Activated CD4-positive, alpha-beta memory T cell treated with anti-CD3 and anti-CD28 coated beads, Interleukin-2, amount 10 ng/mL, durations not matched to agents 7 days and 5 days (primary cell): Measurements from ENCODE around the gene FANCI. TPM values are rescaled to one million over a fixed set of nuclear protein-coding genes. Genes with fewer than 3 reads are reported as not detected.
A peak's percentile ranks its signal among the peaks of the same experiment; 100 is the strongest.

ENCODE experiments used
- CTCF ChIA-PET: fragments of 350-600 bp; sonication (Branson Sonifier 250); formaldehyde crosslinking; loops from one replicate; lab custom pipeline; 2021; ENCODE audit warnings: antibody characterized with exemption, inconsistent platforms; lab: Charles Lee
- POLR2A ChIA-PET: fragments of 350-600 bp; sonication (Branson Sonifier 250); formaldehyde crosslinking; loops from one replicate; lab custom pipeline; 2021; ENCODE audit warnings: antibody characterized with exemption; lab: Charles Lee
- DNase-seq: peaks from one replicate; pipeline ENCODE4 v3.0.0-alpha.2; 2020
- H3K27ac Mint-ChIP-seq: one replicate; pipeline ENCODE4 v1.8.0; 2021; ENCODE audit warnings: mild to moderate bottlenecking, mixed read lengths
- H3K27me3 Mint-ChIP-seq: one replicate; pipeline ENCODE4 v1.8.0; 2021; ENCODE audit warnings: mixed read lengths
- H3K36me3 Mint-ChIP-seq: one replicate; pipeline ENCODE4 v1.8.0; 2021; ENCODE audit warnings: low read depth, mixed read lengths
- H3K4me1 Mint-ChIP-seq: one replicate; pipeline ENCODE4 v1.8.0; 2021; ENCODE audit warnings: mixed read lengths
- H3K4me3 Mint-ChIP-seq: one replicate; pipeline ENCODE4 v1.8.0; 2021; ENCODE audit warnings: mild to moderate bottlenecking, mixed read lengths
- H3K9me3 Mint-ChIP-seq: one replicate; pipeline ENCODE4 v1.8.0; 2021; ENCODE audit warnings: mixed read lengths
- total RNA-seq, 2 experiments: library from RNA; stranded (reverse); gene quantifications; one replicate each; pipeline ENCODE4 v1.2.3, GENCODE V29; 2021

The FANCI gene
- total RNA-seq, 2 experiments from 2014 or later = 196 TPM

DNA sequence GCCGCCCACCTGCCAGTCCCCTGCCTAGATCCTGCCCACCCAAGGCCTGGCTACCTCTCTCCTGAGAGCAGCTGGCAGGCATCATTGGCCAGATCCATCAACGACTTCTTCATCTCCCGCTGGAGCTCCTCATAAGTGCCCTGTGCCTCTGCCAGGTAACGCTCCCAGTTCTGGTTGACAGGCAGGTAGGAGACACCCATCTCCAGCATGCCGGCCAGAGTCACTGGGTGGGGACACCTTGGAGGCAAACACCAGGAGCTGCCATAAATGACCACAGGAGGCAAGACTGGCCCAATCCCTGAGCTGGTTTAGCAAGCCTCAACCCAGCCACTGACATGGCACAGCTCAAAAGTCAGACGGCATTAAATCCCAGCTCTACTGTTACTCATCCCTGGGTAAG lies 83.3 kb downstream of the FANCI start:
- no peak for DNase-seq
- Mint-ChIP-seq H3K4me1 (peaks cover 42% of the 10 kb centered on the region), H3K9me3 (no peaks in the 10 kb centered on the region), H3K27me3 (no peaks in the 10 kb centered on the region), H3K36me3 (peaks cover 93% of the 10 kb centered on the region), H3K4me3 (no peak overlapping the region), H3K27ac (no peak overlapping the region)
- CTCF ChIA-PET = interaction anchor here (1.1 to 1.8 kb wide), 2 partner anchors 8 to 31 kb away, joined by 4 read pairs; no protein-coding TSS in a partner anchor
- POLR2A ChIA-PET = interaction anchor here (0.7 to 10.5 kb wide), 4 partner anchors 8 to 83 kb away, joined by 3 to 156 read pairs (median 4); partner anchors contain the start of gene POLG

- POLR2A ChIA-PET = interaction anchor here (1.7 to 10.5 kb wide), 4 partner anchors 10 to 84 kb away, joined by 7 to 156 read pairs (median 10); partner anchors contain the start of gene FANCI
- Mint-ChIP-seq H3K4me3 (no peak overlapping the region), H3K36me3 (peaks cover 89% of the 10 kb centered on the region), H3K27ac (peak overlapping the region; percentile 85), H3K9me3 (no peaks in the 10 kb centered on the region), H3K4me1 (peaks cover 48% of the 10 kb centered on the region), H3K27me3 (no peaks in the 10 kb centered on the region)
- DNase-seq = no peak
- CTCF ChIA-PET = interaction anchor here (1.0 to 3.8 kb wide), 5 partner anchors 8 to 122 kb away, joined by 3 to 18 read pairs (median 4); no protein-coding TSS in a partner anchor
These were observed 84.8 kb downstream of the FANCI start for GRCh38 chr15:89328398-89329254.

DNA sequence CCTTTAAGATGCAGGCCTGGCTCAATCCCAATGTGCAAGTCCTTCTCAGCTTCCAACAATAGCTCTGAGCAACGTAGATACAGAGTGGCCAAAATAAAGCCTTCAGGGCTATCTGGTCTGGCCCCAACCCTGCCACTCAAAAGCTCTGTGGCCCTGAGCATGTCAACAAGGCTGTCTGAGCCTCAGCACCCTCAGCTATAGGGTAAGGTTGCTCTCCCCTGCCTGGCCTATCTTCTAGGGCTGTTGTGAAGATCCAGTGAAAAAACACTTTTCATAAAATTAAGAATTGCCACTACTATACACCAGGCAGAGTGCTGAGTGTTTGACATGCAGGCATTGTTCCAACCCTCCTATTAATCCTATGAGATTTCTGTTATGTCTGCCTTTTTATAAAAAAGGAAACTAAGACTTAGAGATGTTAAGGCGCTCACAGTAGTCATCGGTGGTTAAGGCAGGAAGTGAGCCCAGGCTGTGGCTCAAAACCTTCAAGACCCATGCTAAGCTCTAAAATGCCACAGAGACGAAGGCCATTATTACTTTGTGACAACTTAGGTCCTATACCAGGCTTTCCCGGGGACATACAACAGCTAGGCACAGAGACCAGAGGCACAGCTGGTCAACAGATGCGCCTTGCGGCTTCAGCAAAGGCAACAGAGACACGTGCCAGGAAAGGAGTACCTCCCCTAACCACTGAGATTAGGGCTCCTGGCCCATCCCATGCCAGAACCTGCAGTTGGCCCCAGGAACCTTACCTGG lies 85.7 kb downstream of the FANCI start:
- POLR2A ChIA-PET = interaction anchor here (0.7 to 10.5 kb wide), 7 partner anchors 11 to 237 kb away, joined by 3 to 156 read pairs (median 7); partner anchors contain the start of gene FANCI
- Mint-ChIP-seq H3K27ac (peak overlapping the region; percentile 85), H3K4me1 (peaks cover 51% of the 10 kb centered on the region), H3K27me3 (no peaks in the 10 kb centered on the region), H3K36me3 (peaks cover 83% of the 10 kb centered on the region), H3K4me3 (peak overlapping the region; percentile 46), H3K9me3 (no peaks in the 10 kb centered on the region)
- DNase-seq = peak; percentile 72
- CTCF ChIA-PET = interaction anchor here (0.6 to 3.8 kb wide), 6 partner anchors 9 to 241 kb away, joined by 3 to 18 read pairs (median 4); partner anchors contain the start of gene ABHD2

DNA sequence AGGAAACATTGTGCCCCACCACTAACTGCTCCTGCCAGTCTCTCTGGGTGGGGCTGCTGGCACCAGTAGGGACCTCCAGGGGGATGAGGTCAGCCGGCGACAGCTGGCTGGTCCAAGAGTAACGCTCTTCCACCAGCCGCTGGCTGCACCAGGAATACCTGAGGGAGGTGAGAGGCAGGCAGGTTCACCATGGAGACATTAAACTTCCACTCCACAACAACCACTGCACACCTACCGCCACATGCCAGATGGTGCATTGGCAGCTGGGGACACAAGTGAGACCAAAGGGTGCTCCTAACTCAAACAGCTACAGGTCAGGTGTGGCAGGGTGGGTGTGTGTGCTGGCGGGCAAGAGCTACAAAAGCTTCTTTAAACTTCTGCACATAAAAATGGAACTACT lies 86.3 kb downstream of the FANCI start:
- no peaks in the 10 kb centered on the region for H3K9me3 Mint-ChIP-seq
- H3K36me3 Mint-ChIP-seq = peaks cover 82% of the 10 kb centered on the region
- peaks cover 55% of the 10 kb centered on the region for H3K4me1 Mint-ChIP-seq
- no peak for DNase-seq
- ChIA-PET POLR2A (interaction anchor here (0.8 to 10.5 kb wide), 6 partner anchors 12 to 127 kb away, joined by 3 to 156 read pairs (median 8); partner anchors contain the start of gene FANCI), CTCF (interaction anchor here (1.0 to 3.8 kb wide), 5 partner anchors 10 to 242 kb away, joined by 3 to 18 read pairs (median 4); partner anchors contain the start of gene ABHD2)
- H3K4me3 Mint-ChIP-seq = no peak overlapping the region
- peaks cover 4% of the 10 kb centered on the region for H3K27me3 Mint-ChIP-seq
- H3K27ac Mint-ChIP-seq = peak overlapping the region; percentile 85

- Mint-ChIP-seq H3K4me1 (peaks cover 62% of the 10 kb centered on the region), H3K27ac (peak overlapping the region; percentile 85), H3K36me3 (peaks cover 74% of the 10 kb centered on the region), H3K27me3 (peaks cover 4% of the 10 kb centered on the region), H3K4me3 (peak overlapping the region; percentile 52), H3K9me3 (no peaks in the 10 kb centered on the region)
- ChIA-PET CTCF (interaction anchor here (0.7 to 3.8 kb wide), 5 partner anchors 28 to 1685 kb away, joined by 3 to 18 read pairs (median 5); no protein-coding TSS in a partner anchor), POLR2A (interaction anchor here (0.8 to 10.5 kb wide), 4 partner anchors 13 to 128 kb away, joined by 3 to 156 read pairs (median 10); partner anchors contain the start of gene FANCI)
- no peak for DNase-seq
These were observed 87.3 kb downstream of the FANCI start for GRCh38 chr15:89330881-89331595.

- no peak for DNase-seq
- H3K27me3 Mint-ChIP-seq = peaks cover 4% of the 10 kb centered on the region
- POLR2A ChIA-PET = interaction anchor here (3.5 to 10.5 kb wide), 2 partner anchors 14 to 31 kb away, joined by 19 to 156 read pairs; no protein-coding TSS in a partner anchor
- peaks cover 65% of the 10 kb centered on the region for H3K4me1 Mint-ChIP-seq
- peak overlapping the region; percentile 37 for H3K27ac Mint-ChIP-seq
- peaks cover 61% of the 10 kb centered on the region for H3K36me3 Mint-ChIP-seq
- CTCF ChIA-PET = interaction anchor here (0.6 to 1.2 kb wide), 3 partner anchors 27 to 1622 kb away, joined by 3 to 5 read pairs (median 3); no protein-coding TSS in a partner anchor
- H3K4me3 Mint-ChIP-seq = peak overlapping the region; percentile 65
- no peaks in the 10 kb centered on the region for H3K9me3 Mint-ChIP-seq
These were observed 88.7 kb downstream of the FANCI start for GRCh38 chr15:89332446-89332845.

GRCh38 chr15:89333011-89333860 lies 89.5 kb downstream of the FANCI start:
- ChIA-PET POLR2A (interaction anchor here (0.6 to 10.5 kb wide), 5 partner anchors 15 to 242 kb away, joined by 3 to 156 read pairs (median 19); partner anchors contain the start of genes FANCI and TICRR), CTCF (interaction anchor here (0.6 to 1.2 kb wide), 4 partner anchors 11 to 1621 kb away, joined by 3 to 5 read pairs (median 3); no protein-coding TSS in a partner anchor)
- Mint-ChIP-seq H3K9me3 (no peaks in the 10 kb centered on the region), H3K36me3 (peaks cover 56% of the 10 kb centered on the region), H3K27me3 (peaks cover 4% of the 10 kb centered on the region), H3K27ac (peak overlapping the region; percentile 68), H3K4me3 (peak overlapping the region; percentile 79), H3K4me1 (peaks cover 63% of the 10 kb centered on the region)
- DNase-seq = no peak

DNA sequence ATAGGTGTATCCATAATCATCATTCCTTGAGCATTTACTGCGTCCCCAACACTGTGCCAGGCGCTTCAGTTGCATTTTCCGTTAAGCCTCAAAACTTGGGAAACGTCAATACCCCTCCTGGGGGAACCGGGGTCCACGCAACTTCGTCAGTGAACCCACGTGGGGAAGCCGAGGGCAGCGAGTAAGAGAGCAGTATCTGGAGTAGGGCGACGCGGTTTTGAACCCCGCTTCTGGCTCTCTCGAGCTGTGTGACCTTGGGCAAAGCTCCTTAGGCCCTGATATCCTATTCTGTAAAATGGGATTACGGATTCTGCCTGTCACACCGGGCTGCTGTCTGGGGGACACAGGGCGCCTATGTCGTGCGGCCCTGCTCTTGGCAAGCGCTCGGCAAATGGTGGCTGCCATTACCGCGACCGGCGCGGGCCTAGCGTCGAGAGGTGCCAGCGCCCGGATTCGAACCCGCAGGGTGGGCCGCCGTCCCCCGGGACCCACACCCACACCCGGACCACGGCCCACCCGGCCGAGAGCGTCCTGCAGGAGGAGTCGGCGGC lies 90.3 kb downstream of the FANCI start:
- no peak for DNase-seq
- CTCF ChIA-PET = interaction anchor here (0.7 to 6.5 kb wide), 3 partner anchors 10 to 127 kb away, joined by 3 to 47 read pairs (median 17); no protein-coding TSS in a partner anchor
- peaks cover 60% of the 10 kb centered on the region for H3K4me1 Mint-ChIP-seq
- H3K36me3 Mint-ChIP-seq = peaks cover 48% of the 10 kb centered on the region
- H3K4me3 Mint-ChIP-seq = peak overlapping the region; percentile 79
- POLR2A ChIA-PET = interaction anchor here (1.0 to 10.5 kb wide), 6 partner anchors 16 to 241 kb away, joined by 3 to 156 read pairs (median 12); partner anchors contain the start of genes FANCI and TICRR
- peak overlapping the region; percentile 68 for H3K27ac Mint-ChIP-seq
- H3K27me3 Mint-ChIP-seq = peaks cover 6% of the 10 kb centered on the region
- H3K9me3 Mint-ChIP-seq = no peaks in the 10 kb centered on the region

DNA sequence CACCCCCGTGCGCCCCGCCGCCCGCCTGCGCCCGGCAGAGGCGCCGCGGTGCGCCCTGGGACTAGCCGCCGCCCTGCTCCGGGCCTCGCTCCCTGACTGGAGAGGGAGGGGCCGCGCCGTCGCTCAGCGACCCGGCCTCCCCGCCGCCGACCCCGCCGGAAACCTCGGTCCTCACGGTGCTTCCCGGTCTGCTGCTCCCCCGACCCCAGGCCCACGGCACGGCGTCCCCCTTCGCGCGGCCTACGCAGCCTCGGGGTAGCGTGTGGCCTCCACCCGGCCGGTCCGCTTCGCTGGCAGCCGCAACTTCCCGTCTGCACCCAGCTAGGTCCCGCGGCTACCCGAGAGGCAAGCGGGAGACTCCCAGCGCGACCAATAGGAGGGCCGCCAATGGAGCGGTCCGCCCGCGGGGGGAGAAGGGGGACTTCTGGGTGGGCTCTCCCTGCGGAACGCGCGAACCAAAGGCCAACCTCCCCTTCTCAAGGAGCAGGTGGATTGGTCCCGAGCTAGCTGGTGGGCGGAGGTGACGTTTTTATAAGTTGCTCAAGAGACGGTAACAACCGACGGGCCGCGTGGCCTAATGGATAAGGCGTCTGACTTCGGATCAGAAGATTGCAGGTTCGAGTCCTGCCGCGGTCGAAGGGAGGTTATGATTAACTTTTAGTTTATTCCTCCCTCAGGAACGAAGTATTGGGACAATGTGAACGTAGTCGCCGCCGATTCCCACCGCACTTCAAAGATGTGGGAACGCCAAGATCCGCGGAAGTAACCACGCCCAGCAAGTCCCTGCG lies 90.9 kb downstream of the FANCI start, which contains the start of gene POLG:
Gene POLG (minus strand): TSS at position 315 of the 788 bp plus-strand sequence. CDS start 1,070 bp downstream, outside the sequence.
- Mint-ChIP-seq H3K4me1 (peaks cover 53% of the 10 kb centered on the region), H3K27me3 (peaks cover 8% of the 10 kb centered on the region), H3K36me3 (peaks cover 41% of the 10 kb centered on the region), H3K27ac (peak within 1 kb of the TSS; percentile 93), H3K4me3 (peak within 1 kb of the TSS; percentile 84), H3K9me3 (no peaks in the 10 kb centered on the region)
- CTCF ChIA-PET = interaction anchor here (0.7 to 6.5 kb wide), 8 partner anchors 8 to 131 kb away, joined by 3 to 47 read pairs (median 4); partner anchors contain the start of gene FANCI
- peak; percentile 99 for DNase-seq
- POLR2A ChIA-PET = interaction anchor here (0.9 to 10.5 kb wide), 9 partner anchors 8 to 241 kb away, joined by 3 to 156 read pairs (median 4); partner anchors contain the start of genes FANCI and TICRR
